Peyer's patch (tissue), 4 donors: ENCODE measurements around the gene PAK2. TPM values are rescaled to one million over a fixed set of nuclear protein-coding genes. Genes with fewer than 3 reads are reported as not detected.
A peak's percentile ranks its signal among the peaks of the same experiment; 100 is the strongest.

Source experiments
- DNase-seq, 3 donors: peaks; one replicate each; pipeline ENCODE4 v3.0.0-alpha.2; 2017 to 2019
- H3K27ac ChIP-seq, 4 donors: fragments of 200-600 bp; sonication (generic); one replicate each; pipeline ENCODE4 v1.5.1; 2016 to 2019
- H3K27me3 ChIP-seq, 2 donors: fragments of 200-600 bp; sonication (generic); one replicate each; pipeline ENCODE4 v1.5.1; 2019
- H3K36me3 ChIP-seq, 3 donors: fragments of 200-600 bp; sonication (generic); one replicate each; pipeline ENCODE4 v1.5.1; 2016 to 2019
- H3K4me1 ChIP-seq, 4 donors: fragments of 200-600 bp; sonication (generic); one replicate each; pipeline ENCODE4 v1.5.1; 2016 to 2019
- H3K4me3 ChIP-seq, 4 donors: fragments of 200-600 bp; sonication (generic); 1 replicate in 3 of 4; 2 replicates in 1 of 4; pipeline ENCODE4 v1.5.1; 2016 to 2019; ENCODE audit warnings: mild to moderate bottlenecking in 1 of 4
- H3K9me3 ChIP-seq, 4 donors: fragments of 200-600 bp; sonication (generic); one replicate each; pipeline ENCODE4 v1.5.1; 2016 to 2019; ENCODE audit warnings: mild to moderate bottlenecking in 1 of 4
- POLR2A ChIP-seq, 2 donors: fragments of 450-650 bp; IDR thresholded peaks; one replicate each; pipeline ENCODE4 v1.5.1; 2017; ENCODE audit warnings: antibody characterized with exemption in 2 of 2, mild to moderate bottlenecking in 2 of 2, moderate library complexity in 2 of 2
- total RNA-seq, 4 donors: library from RNA; depleted of rRNA; stranded (reverse); fragments of >200 nt; gene quantifications; one replicate each; pipeline ENCODE4 v1.1.0, GENCODE V29; 2016
- TF ChIP-seq, protein P1 (sequence below), 6 experiments: fragments of 450-650 bp in 4 of 6; fragments of 200-600 bp in 2 of 6; sonication (generic) in 1 of 6; IDR thresholded peaks; one replicate each; pipeline ENCODE4 v1.5.1; 2017 to 2019; ENCODE audit warnings: antibody characterized with exemption in 6 of 6, mild to moderate bottlenecking in 3 of 6, moderate library complexity in 1 of 6

The PAK2 gene
- total RNA-seq, 4 donors from 2014 or later, result 42.9 to 65.2 (median 53.5) TPM

DNA sequence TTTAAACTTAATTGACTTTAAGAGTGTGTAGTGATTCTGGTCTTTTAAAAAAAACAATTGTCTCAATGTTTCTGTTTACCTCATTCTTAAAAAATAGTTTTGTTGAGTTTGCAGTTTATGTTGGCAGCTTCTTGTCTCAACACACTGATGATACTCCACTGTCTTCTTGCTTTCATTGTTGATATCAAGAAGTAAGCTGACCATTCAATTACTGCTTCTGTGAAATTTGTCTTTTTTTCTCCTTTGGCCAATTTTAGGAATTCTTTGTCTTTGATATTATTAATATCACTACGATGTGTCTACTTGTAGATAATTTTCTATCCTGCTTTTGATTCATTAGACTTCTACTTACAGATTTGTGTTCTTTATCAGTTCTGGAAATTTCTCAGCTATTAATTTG, 31.4 kb downstream of the PAK2 start:
- H3K4me1 ChIP-seq, result peaks cover 0 to 24% (median 4%) of the 10 kb centered on the region in 4 donors
- DNase-seq, result no peak
- no peak overlapping the region for H3K27ac ChIP-seq
- H3K36me3 ChIP-seq, result peaks cover 0 to 7% (median 0%) of the 10 kb centered on the region in 3 donors
- no peaks in the 10 kb centered on the region for H3K27me3 ChIP-seq
- H3K9me3 ChIP-seq, result no peaks in the 10 kb centered on the region
- TF ChIP-seq POLR2A (IDR thresholded peaks at IDR 0.05), result no peak
- TF ChIP-seq, protein P1, sequence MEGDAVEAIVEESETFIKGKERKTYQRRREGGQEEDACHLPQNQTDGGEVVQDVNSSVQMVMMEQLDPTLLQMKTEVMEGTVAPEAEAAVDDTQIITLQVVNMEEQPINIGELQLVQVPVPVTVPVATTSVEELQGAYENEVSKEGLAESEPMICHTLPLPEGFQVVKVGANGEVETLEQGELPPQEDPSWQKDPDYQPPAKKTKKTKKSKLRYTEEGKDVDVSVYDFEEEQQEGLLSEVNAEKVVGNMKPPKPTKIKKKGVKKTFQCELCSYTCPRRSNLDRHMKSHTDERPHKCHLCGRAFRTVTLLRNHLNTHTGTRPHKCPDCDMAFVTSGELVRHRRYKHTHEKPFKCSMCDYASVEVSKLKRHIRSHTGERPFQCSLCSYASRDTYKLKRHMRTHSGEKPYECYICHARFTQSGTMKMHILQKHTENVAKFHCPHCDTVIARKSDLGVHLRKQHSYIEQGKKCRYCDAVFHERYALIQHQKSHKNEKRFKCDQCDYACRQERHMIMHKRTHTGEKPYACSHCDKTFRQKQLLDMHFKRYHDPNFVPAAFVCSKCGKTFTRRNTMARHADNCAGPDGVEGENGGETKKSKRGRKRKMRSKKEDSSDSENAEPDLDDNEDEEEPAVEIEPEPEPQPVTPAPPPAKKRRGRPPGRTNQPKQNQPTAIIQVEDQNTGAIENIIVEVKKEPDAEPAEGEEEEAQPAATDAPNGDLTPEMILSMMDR (IDR thresholded peaks at IDR 0.05), result no peak
- no peak overlapping the region for H3K4me3 ChIP-seq

DNA sequence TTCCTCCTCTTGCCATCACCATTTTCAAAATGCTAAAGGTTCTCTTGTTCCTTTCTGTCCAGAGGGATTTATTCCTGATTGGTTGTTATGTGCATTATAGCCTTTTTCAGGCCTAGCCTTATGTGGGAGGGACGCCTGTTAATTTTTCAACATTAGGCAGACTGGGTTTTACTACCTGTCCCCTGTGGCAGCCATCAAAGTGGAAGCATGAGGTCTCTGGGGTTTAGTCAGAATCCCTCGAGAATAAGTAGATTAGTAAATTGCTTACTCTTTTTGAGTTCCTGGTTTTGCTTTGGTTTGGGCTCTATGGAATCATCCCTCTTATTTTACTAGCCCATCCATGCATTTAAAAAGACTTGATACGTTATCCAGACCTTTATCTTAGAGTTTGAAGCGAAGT, 32.4 kb downstream of the PAK2 start:
- Histone ChIP-seq H3K9me3 (no peaks in the 10 kb centered on the region), H3K27me3 (no peaks in the 10 kb centered on the region), H3K36me3 (peaks cover 0 to 7% (median 0%) of the 10 kb centered on the region in 3 donors), H3K4me3 (no peak overlapping the region), H3K4me1 (peaks cover 0 to 24% (median 4%) of the 10 kb centered on the region in 4 donors), H3K27ac (no peak overlapping the region)
- no peak for DNase-seq
- TF ChIP-seq, protein P1 (IDR thresholded peaks at IDR 0.05), result no peak
- no peak for TF ChIP-seq POLR2A (IDR thresholded peaks at IDR 0.05)

DNA sequence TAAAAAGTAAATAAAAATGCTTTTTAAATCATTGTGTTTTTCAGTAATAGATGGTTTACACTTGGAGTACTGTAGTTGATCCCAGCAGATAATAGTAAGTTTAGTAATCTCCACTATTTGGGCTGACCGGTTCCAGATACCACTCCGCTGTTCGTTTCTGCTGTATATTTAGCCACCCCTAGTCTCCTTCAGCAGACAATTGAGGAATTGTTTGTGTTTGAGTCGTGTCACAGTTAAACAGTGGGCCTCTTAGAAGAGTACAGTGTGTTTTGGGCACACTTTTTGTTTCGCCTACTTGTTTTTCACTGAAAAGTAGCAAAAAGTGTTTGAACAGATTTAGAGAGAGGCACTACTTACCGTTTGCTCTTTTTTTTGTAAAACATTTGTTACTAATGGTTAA, 33.2 kb downstream of the PAK2 start:
- DNase-seq, result no peak
- no peak for TF ChIP-seq POLR2A (IDR thresholded peaks at IDR 0.05)
- TF ChIP-seq, protein P1 (IDR thresholded peaks at IDR 0.05), result no peak
- H3K27me3 ChIP-seq, result no peaks in the 10 kb centered on the region
- H3K4me1 ChIP-seq, result peaks cover 0 to 24% (median 4%) of the 10 kb centered on the region in 4 donors
- H3K4me3 ChIP-seq, result no peak overlapping the region
- no peak overlapping the region for H3K27ac ChIP-seq
- peaks cover 0 to 7% (median 0%) of the 10 kb centered on the region in 3 donors for H3K36me3 ChIP-seq
- H3K9me3 ChIP-seq, result no peaks in the 10 kb centered on the region

DNA sequence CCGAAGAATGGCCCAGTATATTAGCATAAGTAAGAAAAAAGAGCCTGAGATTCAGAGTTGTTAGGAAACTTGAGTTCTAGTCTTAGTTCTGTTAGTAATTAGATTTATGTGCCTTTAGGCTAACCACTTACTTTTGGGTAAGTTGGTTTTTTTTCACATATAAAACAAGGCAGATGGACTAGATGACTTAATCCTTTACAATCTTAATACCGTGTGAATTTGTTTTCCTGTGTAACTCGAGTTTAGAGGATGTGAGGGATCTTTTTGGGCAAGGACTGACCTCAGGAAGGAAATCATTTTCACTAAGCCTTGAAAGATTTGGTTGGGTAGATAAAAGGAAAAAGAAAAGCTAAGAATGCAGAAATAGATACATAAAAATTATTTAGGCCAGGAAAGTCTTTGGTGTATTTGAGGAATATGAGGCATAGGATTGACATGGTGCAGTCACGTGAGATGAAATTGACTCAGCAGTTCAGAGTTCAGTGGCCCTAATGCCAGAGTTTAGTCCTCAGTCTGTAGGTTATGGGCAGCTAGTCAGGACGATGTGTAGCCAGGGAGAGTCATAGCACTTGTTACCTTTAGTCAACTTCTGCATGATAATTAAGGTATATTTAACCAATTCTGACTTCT, 34.6 kb downstream of the PAK2 start:
- Histone ChIP-seq H3K27me3 (no peaks in the 10 kb centered on the region), H3K4me1 (peaks cover 0 to 24% (median 4%) of the 10 kb centered on the region in 4 donors), H3K36me3 (no peaks in the 10 kb centered on the region), H3K9me3 (no peaks in the 10 kb centered on the region), H3K4me3 (no peak overlapping the region), H3K27ac (peak overlapping the region in 2 of 4 donors; percentile 11 to 54)
- TF ChIP-seq POLR2A (IDR thresholded peaks at IDR 0.05), result no peak
- TF ChIP-seq, protein P1 (IDR thresholded peaks at IDR 0.05), result no peak
- peak in 1 of 3 donors; percentile 72 for DNase-seq

DNA sequence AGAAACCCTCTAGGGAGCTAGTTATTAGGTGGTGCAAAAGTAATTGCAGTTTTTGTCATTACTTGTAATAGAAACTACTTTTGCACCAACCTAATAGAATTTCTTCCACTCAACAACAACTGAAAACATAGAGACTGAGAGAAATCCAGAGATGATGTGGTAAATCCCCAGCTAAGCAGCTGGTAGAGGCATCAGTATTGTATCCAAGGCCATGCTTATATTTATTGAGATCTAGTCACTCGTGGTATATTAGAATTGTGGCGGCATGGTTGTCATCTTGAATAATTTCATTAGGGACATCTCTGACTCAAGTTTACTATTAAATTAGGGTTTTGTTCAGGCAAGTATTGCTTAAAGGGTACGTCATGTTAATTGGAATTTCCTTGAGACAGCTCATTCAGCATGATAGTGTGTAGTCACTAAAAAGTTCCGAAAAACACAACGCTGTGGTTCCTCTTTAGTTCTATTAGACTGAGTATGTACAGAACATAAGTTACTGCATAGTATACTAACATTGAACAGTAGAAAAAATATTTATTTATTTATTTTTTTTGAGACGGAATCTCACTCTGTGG, 35.3 kb downstream of the PAK2 start:
- Histone ChIP-seq H3K4me1 (peaks cover 0 to 24% (median 4%) of the 10 kb centered on the region in 4 donors), H3K27ac (peak overlapping the region in 2 of 4 donors; percentile 11 to 54), H3K4me3 (no peak overlapping the region), H3K36me3 (no peaks in the 10 kb centered on the region), H3K27me3 (no peaks in the 10 kb centered on the region), H3K9me3 (no peaks in the 10 kb centered on the region)
- TF ChIP-seq, protein P1 (IDR thresholded peaks at IDR 0.05), result no peak
- TF ChIP-seq POLR2A (IDR thresholded peaks at IDR 0.05), result no peak
- DNase-seq, result no peak
